GM12801 (cell line): ENCODE results near the gene UBE2L6.

ENCODE experiments used
- TF ChIP-seq, protein P1 (sequence below): IDR thresholded peaks from one replicate; pipeline ENCODE4 v1.5.1; 2011; ENCODE audit warnings: control low read depth; ENCODE audit not compliant: insufficient read length; ENCODE audit errors: extremely low read depth

UBE2L6 gene

GRCh38 chr11:57566005-57566904, 1.2 kb downstream of the UBE2L6 start:
- TF ChIP-seq, protein P1, sequence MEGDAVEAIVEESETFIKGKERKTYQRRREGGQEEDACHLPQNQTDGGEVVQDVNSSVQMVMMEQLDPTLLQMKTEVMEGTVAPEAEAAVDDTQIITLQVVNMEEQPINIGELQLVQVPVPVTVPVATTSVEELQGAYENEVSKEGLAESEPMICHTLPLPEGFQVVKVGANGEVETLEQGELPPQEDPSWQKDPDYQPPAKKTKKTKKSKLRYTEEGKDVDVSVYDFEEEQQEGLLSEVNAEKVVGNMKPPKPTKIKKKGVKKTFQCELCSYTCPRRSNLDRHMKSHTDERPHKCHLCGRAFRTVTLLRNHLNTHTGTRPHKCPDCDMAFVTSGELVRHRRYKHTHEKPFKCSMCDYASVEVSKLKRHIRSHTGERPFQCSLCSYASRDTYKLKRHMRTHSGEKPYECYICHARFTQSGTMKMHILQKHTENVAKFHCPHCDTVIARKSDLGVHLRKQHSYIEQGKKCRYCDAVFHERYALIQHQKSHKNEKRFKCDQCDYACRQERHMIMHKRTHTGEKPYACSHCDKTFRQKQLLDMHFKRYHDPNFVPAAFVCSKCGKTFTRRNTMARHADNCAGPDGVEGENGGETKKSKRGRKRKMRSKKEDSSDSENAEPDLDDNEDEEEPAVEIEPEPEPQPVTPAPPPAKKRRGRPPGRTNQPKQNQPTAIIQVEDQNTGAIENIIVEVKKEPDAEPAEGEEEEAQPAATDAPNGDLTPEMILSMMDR: no peak

DNA sequence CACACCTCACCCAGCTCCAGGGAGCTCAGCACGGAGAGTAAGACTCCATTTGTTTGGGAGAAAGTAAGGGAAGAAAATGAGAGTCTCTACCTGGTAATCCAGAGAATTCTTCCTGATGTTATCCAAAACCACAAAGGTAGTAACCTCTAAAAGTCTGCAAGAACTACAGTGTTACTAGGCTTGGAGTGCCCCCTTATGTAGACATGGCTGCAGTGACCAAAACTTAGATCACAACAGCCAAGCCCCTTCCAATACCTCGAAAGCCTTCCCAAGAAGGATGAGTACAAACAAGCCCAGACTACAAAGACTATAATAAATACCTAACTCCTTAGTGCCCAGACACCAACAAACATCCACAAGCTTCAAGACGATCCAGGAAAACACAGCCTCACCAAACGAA, 4.9 kb downstream of the UBE2L6 start:
- TF ChIP-seq, protein P1: no peak

DNA sequence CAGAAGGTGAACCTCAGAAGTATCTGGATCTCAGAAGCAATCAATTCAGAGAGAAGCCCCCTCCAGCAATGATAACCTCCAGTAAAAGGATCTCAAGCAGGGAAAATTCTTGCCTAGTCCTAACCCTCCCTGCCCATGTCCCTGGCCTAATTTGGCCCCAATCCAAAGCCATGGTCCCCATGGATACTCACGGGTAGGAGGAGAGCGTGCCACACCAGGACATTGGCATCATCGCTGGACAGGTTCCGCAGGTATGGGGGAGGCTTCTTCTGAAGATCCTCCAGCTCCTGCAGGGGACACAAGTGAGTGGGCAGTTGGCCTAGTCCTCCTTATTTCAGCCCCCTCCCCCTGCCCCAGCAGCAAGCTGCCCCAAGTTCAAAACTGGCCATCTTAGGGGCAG, 7.3 kb downstream of the UBE2L6 start:
- TF ChIP-seq, protein P1: no peak

DNA sequence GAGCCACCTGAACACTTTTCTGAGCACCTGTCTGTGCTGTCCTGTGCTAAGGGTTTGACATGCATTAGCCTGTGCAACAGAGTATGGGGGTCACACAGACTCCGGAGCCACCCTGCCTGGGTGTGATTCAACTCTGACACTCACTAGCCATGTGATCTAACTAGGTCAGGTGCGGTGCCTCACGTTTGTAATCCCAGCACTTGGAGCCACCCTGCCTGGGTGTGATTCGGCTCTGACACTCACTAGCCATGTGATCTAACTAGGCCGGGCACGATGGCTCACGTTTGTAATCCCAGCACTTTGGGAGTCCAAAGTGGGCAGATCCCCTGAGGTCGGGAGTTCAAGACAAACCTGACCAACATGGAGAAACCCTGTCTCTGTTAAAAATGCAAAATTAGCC, 11.4 kb downstream of the UBE2L6 start:
- TF ChIP-seq, protein P1: no peak

DNA sequence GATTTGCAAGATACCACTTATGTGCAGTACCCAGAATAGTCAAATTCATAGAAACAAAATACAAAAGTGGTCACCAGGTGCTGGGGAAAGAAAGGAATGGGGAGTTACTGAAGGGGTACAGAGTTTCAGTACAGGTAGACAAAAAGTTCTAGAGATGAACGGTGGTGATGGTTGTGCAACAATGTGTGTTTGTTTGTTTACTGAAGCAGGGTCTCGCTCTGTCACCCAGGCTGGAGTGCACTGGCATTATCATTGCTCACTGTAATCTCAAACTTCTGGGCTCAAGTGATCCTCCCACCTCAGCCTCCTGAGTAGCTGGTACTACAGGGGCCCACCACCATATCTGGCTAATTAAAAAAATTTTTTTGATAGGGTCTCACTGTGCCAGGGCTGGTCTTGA, 12.1 kb downstream of the UBE2L6 start:
- TF ChIP-seq, protein P1: no peak

DNA sequence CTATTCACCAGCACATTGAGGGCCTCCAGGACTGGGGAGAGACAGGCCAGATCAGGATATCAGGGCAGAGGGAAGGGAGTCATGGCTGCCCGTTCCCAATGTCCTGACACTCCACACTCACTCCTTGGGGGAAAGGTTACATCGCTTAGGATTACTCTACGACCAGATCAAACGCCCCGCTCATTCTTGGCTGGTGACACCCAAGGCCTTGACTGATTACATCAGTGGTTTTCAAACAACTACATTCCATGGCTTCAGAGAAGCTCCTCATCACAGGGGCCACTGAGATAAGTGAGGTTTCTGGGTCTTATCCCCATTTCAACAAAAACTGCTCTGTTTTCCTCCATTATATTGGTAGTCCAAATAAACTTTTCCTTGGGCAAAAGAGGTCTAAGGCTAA, 15.0 kb downstream of the UBE2L6 start:
- TF ChIP-seq, protein P1: no peak

DNA sequence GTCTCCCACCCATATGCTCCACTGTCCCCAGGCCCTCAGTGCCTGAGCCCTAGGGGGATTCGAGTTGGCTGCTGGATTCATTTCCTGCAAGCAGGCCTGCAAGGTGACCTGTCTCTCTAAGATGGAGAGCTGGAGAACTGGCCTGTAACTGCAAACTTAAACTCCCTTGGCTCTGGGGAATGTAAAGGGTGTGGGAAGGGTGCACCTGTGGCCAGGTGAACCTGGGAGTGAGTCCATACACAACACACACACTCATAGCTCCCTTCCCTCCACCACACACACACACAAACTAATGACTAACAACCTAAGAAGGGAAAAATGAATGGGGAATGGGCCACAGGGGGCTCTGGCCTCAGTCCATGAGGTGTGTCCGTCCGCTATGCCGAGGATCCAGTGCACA, 15.5 kb downstream of the UBE2L6 start:
- TF ChIP-seq, protein P1: no peak

- TF ChIP-seq, protein P1: no peak
These were observed 17.5 kb downstream of the UBE2L6 start for GRCh38 chr11:57549983-57550382.
